IPS DF 6.9 (cell line): ENCODE results near the gene MBTPS1.

Source experiments
- DNase-seq: peaks from one replicate; pipeline ENCODE4 v3.0.0-alpha.2; 2013; ENCODE audit warnings: low read depth, low spot score
- H3K27ac ChIP-seq: one replicate; pipeline ENCODE4 v1.5.1; 2013; ENCODE audit warnings: low read length, control low read depth
- H3K27me3 ChIP-seq: 2 replicates; pipeline ENCODE4 v1.6.1; 2013; ENCODE audit warnings: mild to moderate bottlenecking, low read length; ENCODE audit not compliant: control insufficient read depth, insufficient read depth
- H3K36me3 ChIP-seq: 2 replicates; pipeline ENCODE4 v1.6.1; 2013; ENCODE audit warnings: low read length; ENCODE audit not compliant: control insufficient read depth, insufficient read depth
- H3K4me1 ChIP-seq: 2 replicates; pipeline ENCODE4 v1.6.1; 2013; ENCODE audit warnings: low read length; ENCODE audit not compliant: control insufficient read depth, insufficient read depth
- H3K4me3 ChIP-seq: 2 replicates; pipeline ENCODE4 v1.5.1; 2013; ENCODE audit warnings: mild to moderate bottlenecking, low read length
- H3K9me3 ChIP-seq: 2 replicates; pipeline ENCODE4 v1.6.1; 2013; ENCODE audit warnings: low read length, inconsistent platforms; ENCODE audit not compliant: control insufficient read depth, insufficient read depth
- WGBS: extraction: QIAGEN DNeasy Blood & Tissue Kit; methylation state at CpG from one replicate; pipeline ENCODE4 v1.1.7; 2013; ENCODE audit warnings: mixed read lengths, missing lambda C conversion rate; ENCODE audit not compliant: insufficient read length, insufficient coverage; 5-methylcytosine and 5-hydroxymethylcytosine counted together

MBTPS1 gene

GRCh38 chr16:84039696-84040095 lies 77.0 kb downstream of the MBTPS1 start:
- no CpG with 5 or more reads among the region's 12 CpGs for WGBS
- no peaks in the 10 kb centered on the region for H3K9me3 ChIP-seq

GRCh38 chr16:84038469-84038868 lies 78.3 kb downstream of the MBTPS1 start:
- DNase-seq: no peak
- peaks cover 3% of the 10 kb centered on the region for H3K4me1 ChIP-seq
- H3K36me3 ChIP-seq: no peaks in the 10 kb centered on the region
- no peak overlapping the region for H3K27ac ChIP-seq
- no peak overlapping the region for H3K4me3 ChIP-seq
- H3K27me3 ChIP-seq: no peaks in the 10 kb centered on the region
- no peaks in the 10 kb centered on the region for H3K9me3 ChIP-seq
- WGBS: no CpG with 5 or more reads among the region's 12 CpGs

More at GRCh38 chr16:84039696-84040095, 77.0 kb downstream of the MBTPS1 start:
- Histone ChIP-seq H3K36me3 (no peaks in the 10 kb centered on the region), H3K27ac (no peak overlapping the region), H3K4me1 (peaks cover 5% of the 10 kb centered on the region), H3K27me3 (no peaks in the 10 kb centered on the region), H3K4me3 (no peak overlapping the region)
- DNase-seq: no peak

GRCh38 chr16:84036982-84037425 lies 79.7 kb downstream of the MBTPS1 start:
- no peak for DNase-seq
- Histone ChIP-seq H3K27me3 (no peaks in the 10 kb centered on the region), H3K27ac (no peak overlapping the region), H3K4me1 (no peaks in the 10 kb centered on the region), H3K9me3 (no peaks in the 10 kb centered on the region), H3K36me3 (no peaks in the 10 kb centered on the region), H3K4me3 (no peak overlapping the region)
- WGBS: no CpG with 5 or more reads among the region's 8 CpGs

DNA sequence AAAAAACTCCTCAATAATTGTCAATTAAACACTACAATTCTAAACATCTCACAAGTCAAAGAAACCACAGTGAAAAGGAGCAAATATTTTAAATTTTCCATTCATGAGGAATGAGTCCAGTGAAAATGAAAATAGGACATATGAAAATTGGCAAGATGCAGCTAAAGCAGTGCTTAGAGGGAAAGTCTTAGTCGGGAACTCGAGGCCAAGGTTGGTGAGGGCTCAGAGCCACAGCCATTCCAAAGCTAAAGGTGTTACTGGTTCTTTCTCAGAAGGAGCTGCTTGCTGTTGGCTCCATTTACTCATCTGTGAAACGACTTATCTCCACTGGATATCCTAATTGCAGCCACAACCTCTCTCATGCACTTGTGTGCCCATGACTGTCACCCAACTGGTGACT lies 80.6 kb downstream of the MBTPS1 start:
- no CpG with 5 or more reads among the region's 3 CpGs for WGBS
- no peaks in the 10 kb centered on the region for H3K27me3 ChIP-seq
- DNase-seq: no peak
- H3K36me3 ChIP-seq: no peaks in the 10 kb centered on the region
- no peaks in the 10 kb centered on the region; the same call in 1 of the 2 replicates for H3K4me1 ChIP-seq
- no peaks in the 10 kb centered on the region for H3K9me3 ChIP-seq
- no peak overlapping the region for H3K27ac ChIP-seq
- H3K4me3 ChIP-seq: no peak overlapping the region

DNA sequence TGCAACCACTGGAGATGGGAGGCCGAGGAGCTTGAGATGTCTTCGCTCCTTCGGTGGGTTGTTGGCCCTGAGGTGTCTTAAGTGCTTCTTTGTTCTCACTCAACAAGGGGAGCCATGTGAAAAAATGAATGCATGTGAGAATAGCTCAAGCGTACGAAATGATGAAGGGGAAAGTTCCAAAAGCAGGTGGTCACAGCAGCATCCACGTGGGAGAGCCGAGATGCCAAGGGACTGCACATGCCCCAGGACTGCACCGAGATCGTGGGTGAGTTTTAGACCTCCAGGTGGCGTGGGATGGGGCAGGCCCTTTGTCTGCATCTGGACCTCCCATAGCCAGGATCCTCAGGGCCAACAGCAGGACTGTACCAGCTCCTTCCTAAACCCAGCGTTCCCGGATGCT lies 82.2 kb downstream of the MBTPS1 start:
- DNase-seq: no peak
- Histone ChIP-seq H3K4me1 (no peaks in the 10 kb centered on the region; the same call in 1 of the 2 replicates), H3K9me3 (no peaks in the 10 kb centered on the region), H3K27me3 (no peaks in the 10 kb centered on the region), H3K36me3 (no peaks in the 10 kb centered on the region), H3K4me3 (no peak overlapping the region), H3K27ac (no peak overlapping the region)
- WGBS: no CpG with 5 or more reads among the region's 12 CpGs

DNA sequence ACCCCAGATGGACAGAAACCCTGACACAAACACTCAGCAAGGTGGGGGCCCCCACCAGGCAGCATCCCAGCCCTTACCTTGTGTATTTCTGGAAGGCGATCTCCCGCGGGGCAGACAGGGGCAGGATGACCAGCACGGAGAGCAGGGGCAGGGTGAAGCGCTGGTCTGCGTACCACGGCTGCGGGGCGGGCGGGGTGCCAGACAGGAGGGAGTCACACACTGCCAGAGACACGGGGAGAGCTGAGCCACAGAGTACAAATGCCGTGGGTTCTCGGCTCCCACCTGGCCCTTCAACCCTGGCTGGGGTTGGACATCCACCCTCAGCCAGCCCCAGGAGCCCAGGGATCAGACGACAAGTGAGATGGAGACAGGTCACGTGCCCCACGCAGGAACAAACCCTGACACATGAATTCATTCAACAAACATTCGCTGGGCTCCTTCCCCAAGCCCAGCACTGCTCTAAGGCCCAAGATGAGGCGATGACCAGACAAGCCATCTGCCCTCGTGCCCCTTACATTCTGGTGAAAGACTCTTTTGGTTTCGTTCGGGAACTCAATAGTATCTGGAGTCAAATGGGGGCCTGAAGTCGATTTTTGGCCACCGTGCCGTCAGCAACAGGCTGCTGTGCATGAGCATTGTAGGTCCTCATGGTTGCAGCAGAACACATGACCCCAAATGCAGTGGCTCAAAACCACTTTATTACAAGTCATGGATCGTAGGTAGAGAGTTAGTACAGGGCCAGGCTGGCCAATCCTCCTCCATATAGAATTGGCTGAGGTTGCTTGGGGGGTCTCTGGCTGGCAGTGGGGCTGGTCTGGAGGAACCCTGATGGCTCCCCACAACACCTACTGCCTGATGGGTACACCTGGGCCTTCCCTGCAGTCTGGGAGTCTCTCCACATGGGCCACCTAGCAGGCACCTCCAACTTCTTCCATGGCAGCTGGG lies 83.2 kb downstream of the MBTPS1 start:
- Histone ChIP-seq H3K4me1 (no peaks in the 10 kb centered on the region; the same call in 1 of the 2 replicates), H3K27me3 (no peaks in the 10 kb centered on the region), H3K36me3 (no peaks in the 10 kb centered on the region), H3K27ac (no peak overlapping the region), H3K9me3 (no peaks in the 10 kb centered on the region), H3K4me3 (no peak overlapping the region)
- no peak for DNase-seq
- no CpG with 5 or more reads among the region's 25 CpGs for WGBS

- Histone ChIP-seq H3K27ac (no peak overlapping the region), H3K27me3 (no peaks in the 10 kb centered on the region), H3K9me3 (no peaks in the 10 kb centered on the region), H3K4me3 (no peak overlapping the region), H3K36me3 (no peaks in the 10 kb centered on the region), H3K4me1 (no peaks in the 10 kb centered on the region; the same call in 1 of the 2 replicates)
- WGBS: no CpG with 5 or more reads among the region's 15 CpGs
- DNase-seq: no peak
Measured at GRCh38 chr16:84032458-84033178, 84.1 kb downstream of the MBTPS1 start.

DNA sequence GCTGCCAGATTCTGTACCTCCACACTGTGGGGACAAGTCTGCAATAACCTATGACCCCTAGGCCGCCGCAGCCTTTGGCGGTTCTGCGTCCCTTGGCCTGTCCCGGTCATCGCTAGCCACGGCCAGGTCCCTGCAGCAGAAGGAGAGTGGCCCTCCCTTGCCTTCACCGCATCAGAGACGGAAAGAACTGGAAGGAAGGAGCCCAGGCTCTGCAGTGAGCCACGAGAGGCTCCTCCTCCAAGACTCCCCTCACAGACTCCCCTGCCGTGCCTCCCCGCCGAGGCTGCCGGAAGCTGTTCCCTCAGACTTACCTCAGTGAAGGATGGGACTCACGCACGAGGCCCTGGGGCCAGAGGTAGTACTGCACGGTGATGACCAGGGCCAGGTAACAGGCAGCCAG lies 85.2 kb downstream of the MBTPS1 start:
- DNase-seq: no peak
- no peaks in the 10 kb centered on the region; the same call in 1 of the 2 replicates for H3K4me1 ChIP-seq
- no peak overlapping the region for H3K4me3 ChIP-seq
- no peaks in the 10 kb centered on the region for H3K36me3 ChIP-seq
- no peaks in the 10 kb centered on the region for H3K27me3 ChIP-seq
- no CpG with 5 or more reads among the region's 17 CpGs for WGBS
- no peak overlapping the region for H3K27ac ChIP-seq
- H3K9me3 ChIP-seq: no peaks in the 10 kb centered on the region

- no peaks in the 10 kb centered on the region; the same call in 1 of the 2 replicates for H3K4me1 ChIP-seq
- no peak for DNase-seq
- no CpG with 5 or more reads among the region's 14 CpGs for whole genome bisulfite sequencing
- H3K27me3 ChIP-seq: no peaks in the 10 kb centered on the region
- no peak overlapping the region for H3K27ac ChIP-seq
- H3K4me3 ChIP-seq: no peak overlapping the region; the same call in 1 of the 2 replicates
- no peaks in the 10 kb centered on the region for H3K9me3 ChIP-seq
- H3K36me3 ChIP-seq: no peaks in the 10 kb centered on the region
Measured at GRCh38 chr16:84029297-84030047, 87.3 kb downstream of the MBTPS1 start.

GRCh38 chr16:84027625-84028024 lies 89.1 kb downstream of the MBTPS1 start:
- no peak for DNase-seq

More at GRCh38 chr16:84027625-84028024, 89.1 kb downstream of the MBTPS1 start:
- WGBS: no CpG with 5 or more reads among the region's 15 CpGs
- H3K36me3 ChIP-seq: no peaks in the 10 kb centered on the region
- no peaks in the 10 kb centered on the region for H3K9me3 ChIP-seq
- H3K27ac ChIP-seq: no peak overlapping the region
- H3K4me3 ChIP-seq: no peak overlapping the region
- H3K27me3 ChIP-seq: no peaks in the 10 kb centered on the region
- H3K4me1 ChIP-seq: no peaks in the 10 kb centered on the region; the same call in 1 of the 2 replicates
